22Rv1 (cell line): Measurements from ENCODE around the gene DLGAP3.

ENCODE experiments used
- H3K27ac ChIP-seq: fragments of 450-650 bp; 2 replicates; pipeline ENCODE4 v1.5.1; 2017
- CTCF ChIP-seq: fragments of 450-650 bp; IDR thresholded peaks from 2 replicates; pipeline ENCODE4 v1.5.1; 2017; ENCODE audit warnings: mild to moderate bottlenecking
- ZFX ChIP-seq: fragments of 450-650 bp; IDR thresholded peaks from 2 replicates; pipeline ENCODE4 v1.6.1; 2017; ENCODE audit warnings: antibody characterized with exemption, borderline replicate concordance

Gene DLGAP3

GRCh38 chr1:34816332-34816731 lies 113.1 kb downstream of the DLGAP3 start:
- TF ChIP-seq CTCF (no peak), ZFX (no peak)
- no peak overlapping the region for H3K27ac ChIP-seq
